K562 (cell line): Measurements from ENCODE around the gene RSBN1L. TPM values are rescaled to one million over a fixed set of nuclear protein-coding genes. Genes with fewer than 3 reads are reported as not detected.
A peak's percentile ranks its signal among the peaks of the same experiment; 100 is the strongest.

ENCODE experiments used
- ATAC-seq: fragments of 200-7000 bp; cut with Tn5 transposase; 3 replicates; pipeline ENCODE4 v1.9.1; 2020; ENCODE audit warnings: moderate library complexity
- BruUV-seq: library from RNA; stranded (reverse); fragments of 400-500 nt; replicated peaks from 2 replicates; lab custom pipeline; 2021; lab: Mats Ljungman, UMichigan
- CTCF ChIA-PET: fragments of 300-600 bp; formaldehyde crosslinking; extraction: SDS; loops from one replicate; lab custom pipeline; 2021; ENCODE audit warnings: low intra/inter-chr PET ratio; lab: Yijun Ruan, JAX
- POLR2A ChIA-PET: fragments of 300-600, 350-650 bp; sonication (Branson Sonifier 250); formaldehyde crosslinking; extraction: SDS; loops from one replicate; lab custom pipeline; 2021; ENCODE audit warnings: antibody characterized with exemption, inconsistent platforms; lab: Yijun Ruan, JAX
- DNase-seq, 4 experiments: peaks; one replicate each; pipeline versions ENCODE4 v3.0.0 to v3.0.0-alpha.2; 2011 to 2018; ENCODE audit warnings: low spot score in 3 of 4, mixed read lengths in 3 of 4; ENCODE audit errors: extremely low read depth in 1 of 4
- FAIRE-seq: peaks from 2 replicates; lab custom pipeline; 2011; peaks lifted over from hg19 to GRCh38; lab: Jason Lieb, UNC
- H2AFZ ChIP-seq: 2 replicates; pipeline ENCODE4 v1.6.0; 2011; ENCODE audit warnings: low read depth, low read length, control low read depth, inconsistent platforms
- H3K27ac ChIP-seq: fragments of 200-600 bp; 3 replicates; pipeline ENCODE4 v1.8.0; 2011; ENCODE audit warnings: low read depth, mild to moderate bottlenecking, control low read depth, inconsistent platforms, low read length, moderate library complexity, mixed read lengths; ENCODE audit errors: extremely low read depth
- H3K27me3 ChIP-seq, 2 experiments: fragments of 300-600 bp in 1 of 2; 2 replicates in 1 of 2; 3 replicates in 1 of 2; pipeline versions ENCODE4 v1.6.0 to v1.8.0; 2011; ENCODE audit warnings: inconsistent platforms in 2 of 2, low read length in 2 of 2, mild to moderate bottlenecking in 1 of 2, mixed read lengths in 1 of 2, moderate library complexity in 1 of 2; ENCODE audit not compliant: control insufficient read depth in 2 of 2, insufficient read depth in 2 of 2
- H3K36me3 ChIP-seq: fragments of 300-600 bp; 3 replicates; pipeline ENCODE4 v1.8.0; 2011; ENCODE audit warnings: mild to moderate bottlenecking, low read length, inconsistent platforms; ENCODE audit not compliant: control insufficient read depth, insufficient read depth
- H3K4me1 ChIP-seq, 2 experiments: fragments of 200-600 bp in 1 of 2; replicated peaks in 1 of 2; 2 replicates in 1 of 2; 3 replicates in 1 of 2; pipeline versions ENCODE4 v1.5.1 to v1.8.0; 2011; ENCODE audit warnings: inconsistent platforms in 2 of 2, low read length in 2 of 2, mild to moderate bottlenecking in 1 of 2, mixed read lengths in 1 of 2, moderate library complexity in 1 of 2; ENCODE audit not compliant: control insufficient read depth in 2 of 2, insufficient read depth in 2 of 2
- H3K4me2 ChIP-seq: 2 replicates; pipeline ENCODE4 v1.6.1; 2011; ENCODE audit warnings: low read length, control low read depth, inconsistent platforms, mixed read lengths; ENCODE audit not compliant: insufficient read depth
- H3K4me3 ChIP-seq: fragments of 200-600 bp; sonication (generic), shearing (Covaris generic); 2 replicates; pipeline ENCODE4 v1.5.1; 2016; ENCODE audit warnings: control low read depth, inconsistent platforms
- H3K79me2 ChIP-seq: fragments of 200-600 bp; 3 replicates; pipeline ENCODE4 v1.8.0; 2011; ENCODE audit warnings: low read length, inconsistent platforms; ENCODE audit not compliant: control insufficient read depth, insufficient read depth
- H3K9ac ChIP-seq, 2 experiments: 2 replicates each; pipeline versions ENCODE4 v1.6.0 to v1.6.1; 2011; ENCODE audit warnings: low read depth in 2 of 2, low read length in 2 of 2, control low read depth in 1 of 2, inconsistent platforms in 1 of 2, mild to moderate bottlenecking in 1 of 2, mixed read lengths in 1 of 2; ENCODE audit not compliant: insufficient read depth in 1 of 2
- H3K9me1 ChIP-seq: one replicate; pipeline ENCODE4 v1.6.0; 2011; ENCODE audit warnings: inconsistent platforms, mild to moderate bottlenecking, low read length, moderate library complexity; ENCODE audit not compliant: control insufficient read depth, insufficient read depth
- H3K9me3 ChIP-seq: replicated peaks from 2 replicates; pipeline ENCODE4 v1.5.1; 2011; ENCODE audit warnings: low read depth, low read length, inconsistent platforms; ENCODE audit not compliant: control insufficient read depth, insufficient read depth
- H4K20me1 ChIP-seq: replicated peaks from 2 replicates; pipeline ENCODE4 v1.6.1; 2011; ENCODE audit warnings: low read length, inconsistent platforms, mixed read lengths; ENCODE audit not compliant: control insufficient read depth, insufficient read depth
- ETV6 ChIP-seq, 3 experiments: fragments of 150-350 bp in 1 of 3; sonication (generic) in 1 of 3; formaldehyde crosslinking in 1 of 3; IDR thresholded peaks; 2 replicates each; pipeline versions ENCODE4 v1.6.1 to v1.8.0; 2014 to 2022; ENCODE audit warnings: borderline replicate concordance in 2 of 3, low read depth in 2 of 3, antibody characterized with exemption in 1 of 3, low read length in 1 of 3, mild to moderate bottlenecking in 1 of 3, missing genetic modification reagents in 1 of 3
- EZH2 ChIP-seq: IDR thresholded peaks from 2 replicates; pipeline ENCODE4 v1.6.1; 2012; ENCODE audit warnings: low read depth, mild to moderate bottlenecking, inconsistent platforms, low read length, borderline replicate concordance
- PREB ChIP-seq: sonication (generic); formaldehyde crosslinking; IDR thresholded peaks from 2 replicates; pipeline ENCODE4 v1.8.1; 2023; ENCODE audit warnings: mild to moderate bottlenecking, missing genetic modification reagents
- RFX7 ChIP-seq: fragments of 250-450 bp; sonication (Bioruptor Pico); IDR thresholded peaks from 2 replicates; pipeline ENCODE4 v1.5.1; 2021; ENCODE audit warnings: mild to moderate bottlenecking
- SFPQ ChIP-seq: fragments of 200-400 bp; formaldehyde crosslinking; IDR thresholded peaks from 2 replicates; pipeline ENCODE4 v1.6.1; 2017; ENCODE audit warnings: mild to moderate bottlenecking, low read depth, low read length, moderate library complexity
- THAP12 ChIP-seq: fragments of 250-450 bp; sonication (Bioruptor Pico); IDR thresholded peaks from 2 replicates; pipeline ENCODE4 v1.9.0; 2021; ENCODE audit warnings: mild to moderate bottlenecking, inconsistent platforms
- ZNF133 ChIP-seq: fragments of 250-450 bp; sonication (Bioruptor Pico); IDR thresholded peaks from 2 replicates; pipeline ENCODE4 v1.4.0; 2020; ENCODE audit warnings: mild to moderate bottlenecking
- WGBS: fragments of 100-300 bp; shearing (Covaris generic); methylation state at CpG from one replicate; pipeline ENCODE4 v1.1.6; 2016; ENCODE audit warnings: low coverage, mixed read lengths; ENCODE audit not compliant: insufficient coverage; ENCODE audit errors: missing lambda C conversion rate; 5-methylcytosine and 5-hydroxymethylcytosine counted together
- in situ Hi-C: fragments of 300-500 bp; cut with MboI; formaldehyde crosslinking; loops from 4 replicates; pipeline ENCODE4 v1.15.0; 2018; ENCODE audit warnings: inconsistent platforms, mixed read lengths
- intact Hi-C: fragments of 100-400 bp; cut with micrococcal nuclease; formaldehyde crosslinking; loops from 2 replicates; pipeline ENCODE4 v1.14.2; 2022
- polyA plus RNA-seq, 8 experiments: library from polyadenylated mRNA; depleted of rRNA in 4 of 8; stranded (reverse) in 5 of 8; unstranded in 3 of 8; fragments of >200 nt; fragmentation: Nextera tagmentation in 2 of 8; fragmentation: Illumina TruSeq in 1 of 8; extraction: Ambion mirVana in 2 of 8; extraction: Trizol in 1 of 8; gene quantifications; 2 replicates each; pipeline versions ENCODE4 v1.2.1 to v1.2.3, GENCODE V29; 2011 to 2014; ENCODE audit warnings: inconsistent platforms in 1 of 8, missing spikeins in 1 of 8
- total RNA-seq, 7 experiments: library from RNA; depleted of rRNA in 6 of 7; stranded (reverse); fragments of >200 nt in 6 of 7; fragmentation: Illumina TruSeq in 2 of 7; extraction: Trizol in 2 of 7; gene quantifications; 2 replicates each; pipeline versions ENCODE4 v1.2.1 to v1.2.3, GENCODE V29; 2011 to 2021; ENCODE audit warnings: low replicate concordance in 1 of 7
- TF ChIP-seq, protein P1 (sequence below): sonication (generic); formaldehyde crosslinking; IDR thresholded peaks from 2 replicates; pipeline ENCODE4 v1.8.1; 2022; ENCODE audit warnings: missing genetic modification reagents

The RSBN1L gene
- total and polyA plus RNA-seq, 9 of the 15 experiments (the other 6 are each of a cell fraction or from before 2014, with no cell fraction given) = 6.2 to 35.2 (median 20.1) TPM

DNA sequence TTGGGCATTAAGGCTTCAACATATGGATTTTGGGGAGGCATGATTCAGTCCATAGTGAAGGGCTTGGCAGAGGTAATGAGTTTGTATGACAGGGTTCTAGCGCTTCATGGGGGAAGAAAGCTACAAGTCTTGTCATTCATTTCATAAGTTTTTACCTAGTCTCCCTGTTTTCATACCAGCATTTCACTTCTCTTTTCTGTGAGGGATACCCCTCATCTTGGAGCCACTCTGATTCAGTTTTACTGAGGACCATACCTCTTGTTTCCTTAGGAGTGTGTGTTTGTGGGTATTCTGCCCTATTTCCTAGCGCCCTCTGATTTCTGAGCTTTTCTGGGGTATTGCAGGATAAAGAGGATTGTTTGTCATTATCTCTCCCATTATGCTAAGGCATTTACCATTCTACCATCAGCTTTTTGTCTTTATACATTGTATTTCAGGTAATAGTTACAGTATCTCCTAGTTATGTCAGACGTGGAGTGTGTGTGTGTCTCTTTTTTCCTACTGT lies 6.8 kb downstream of the RSBN1L start:
- peak; percentile 51 for ATAC-seq
- Histone ChIP-seq H3K36me3 (peaks cover 24% of the 10 kb centered on the region; the same call in 2 of the 3 replicates), H3K4me2 (no peak overlapping the region), H3K27me3 (no peaks in the 10 kb centered on the region), H3K9me3 (no peaks in the 10 kb centered on the region), H3K79me2 (peaks cover 94% of the 10 kb centered on the region), H4K20me1 (peaks cover 3% of the 10 kb centered on the region; the same call in 1 of the 2 replicates), H3K9me1 (no peaks in the 10 kb centered on the region), H3K4me1 (peaks cover 0 to 9% of the 10 kb centered on the region in 2 experiments; a peak in 2 of 5 replicates), H3K4me3 (no peak overlapping the region), H3K27ac (no peak overlapping the region), H3K9ac (no peak overlapping the region), H2AFZ (no peak overlapping the region)
- POLR2A ChIA-PET = interaction anchor here (1.0 to 1.4 kb wide), 4 partner anchors 9 to 14 kb away, joined by 3 to 5 read pairs (median 4); no protein-coding TSS in a partner anchor
- BruUV-seq = no TSS peak
- DNase-seq = no peak
- WGBS = 78% methylated on average over 3 of the region's 3 CpGs
- in situ Hi-C loops (no loop called here), intact Hi-C loops (no loop called here)
- CTCF ChIA-PET = no interaction called here
- no peak for FAIRE-seq
- TF ChIP-seq PREB (no peak), ZNF133 (CRISPR knock-in tag) (no peak), ETV6 (IDR thresholded peaks at IDR 0.05; ENCODE audit: borderline replicate concordance in 1 of 2, low read depth in 2 of 2, low read length in 1 of 2) (no peak), ETV6 (CRISPR knock-in tag; IDR thresholded peaks at IDR 0.05; ENCODE audit: borderline replicate concordance) (no peak), RFX7 (CRISPR knock-in tag) (no peak), SFPQ (no peak), EZH2 (no peak), THAP12 (CRISPR knock-in tag) (no peak)
- TF ChIP-seq, protein P1, sequence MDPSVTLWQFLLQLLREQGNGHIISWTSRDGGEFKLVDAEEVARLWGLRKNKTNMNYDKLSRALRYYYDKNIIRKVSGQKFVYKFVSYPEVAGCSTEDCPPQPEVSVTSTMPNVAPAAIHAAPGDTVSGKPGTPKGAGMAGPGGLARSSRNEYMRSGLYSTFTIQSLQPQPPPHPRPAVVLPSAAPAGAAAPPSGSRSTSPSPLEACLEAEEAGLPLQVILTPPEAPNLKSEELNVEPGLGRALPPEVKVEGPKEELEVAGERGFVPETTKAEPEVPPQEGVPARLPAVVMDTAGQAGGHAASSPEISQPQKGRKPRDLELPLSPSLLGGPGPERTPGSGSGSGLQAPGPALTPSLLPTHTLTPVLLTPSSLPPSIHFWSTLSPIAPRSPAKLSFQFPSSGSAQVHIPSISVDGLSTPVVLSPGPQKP (CRISPR knock-in tag) = no peak
